CD4-positive, alpha-beta T cell (primary cell): Measurements from ENCODE around the gene NPPC. TPM values are rescaled to one million over a fixed set of nuclear protein-coding genes. Genes with fewer than 3 reads are reported as not detected.

Experiments
- ATAC-seq: fragments of 200-7000 bp; cut with Tn5 transposase; one replicate; pipeline ENCODE4 v1.10.0; 2022; ENCODE audit warnings: mild to moderate bottlenecking; ENCODE audit not compliant: poor library complexity
- CTCF ChIA-PET: fragments of 350-600 bp; sonication (Branson Sonifier 250); formaldehyde crosslinking; loops from one replicate; lab custom pipeline; 2021; ENCODE audit warnings: antibody characterized with exemption, inconsistent platforms; lab: Charles Lee
- POLR2A ChIA-PET: fragments of 350-600 bp; sonication (Branson Sonifier 250); formaldehyde crosslinking; loops from one replicate; lab custom pipeline; 2021; ENCODE audit warnings: antibody characterized with exemption, inconsistent platforms; lab: Charles Lee
- DNase-seq, 14 experiments: peaks; one replicate each; pipeline ENCODE4 v3.0.0-alpha.2; 2013 to 2020; ENCODE audit warnings: mixed read lengths in 2 of 14
- H3K27ac ChIP-seq, 2 donors: one replicate each; pipeline versions ENCODE4 v1.5.1 to v1.7.0; 2013; ENCODE audit warnings: low read length in 2 of 2, low read depth in 1 of 2, mild to moderate bottlenecking in 1 of 2
- H3K27me3 ChIP-seq, 2 experiments: 1 replicate in 1 of 2; 2 replicates in 1 of 2; pipeline versions ENCODE4 v1.6.1 to v1.7.0; 2013; ENCODE audit warnings: low read length in 2 of 2, control low read depth in 1 of 2, mild to moderate bottlenecking in 1 of 2, moderate library complexity in 1 of 2; ENCODE audit not compliant: insufficient read depth in 2 of 2, control insufficient read depth in 1 of 2
- H3K36me3 ChIP-seq: one replicate; pipeline ENCODE4 v1.6.1; 2013; ENCODE audit warnings: low read length, control low read depth; ENCODE audit not compliant: insufficient read depth
- H3K4me1 ChIP-seq: one replicate; pipeline ENCODE4 v1.6.1; 2013; ENCODE audit warnings: low read length, control low read depth; ENCODE audit not compliant: insufficient read depth
- H3K4me3 ChIP-seq: one replicate; pipeline ENCODE4 v1.5.1; 2013; ENCODE audit warnings: mild to moderate bottlenecking, low read length, moderate library complexity
- H3K9me3 ChIP-seq, 2 experiments: 1 replicate in 1 of 2; 2 replicates in 1 of 2; pipeline versions ENCODE4 v1.6.1 to v1.7.0; 2013; ENCODE audit warnings: low read length in 2 of 2, mild to moderate bottlenecking in 2 of 2, control low read depth in 1 of 2, moderate library complexity in 1 of 2; ENCODE audit not compliant: control insufficient read depth in 1 of 2, insufficient read depth in 1 of 2
- H3K27ac Mint-ChIP-seq: one replicate; pipeline ENCODE4 v1.8.0; 2020; ENCODE audit warnings: mixed read lengths
- H3K27me3 Mint-ChIP-seq: one replicate; pipeline ENCODE4 v1.8.0; 2021; ENCODE audit warnings: mixed read lengths
- H3K36me3 Mint-ChIP-seq: one replicate; pipeline ENCODE4 v1.8.0; 2021; ENCODE audit warnings: low read depth, mixed read lengths
- H3K4me1 Mint-ChIP-seq: one replicate; pipeline ENCODE4 v1.8.0; 2021; ENCODE audit warnings: low read depth, mixed read lengths
- H3K4me3 Mint-ChIP-seq: one replicate; pipeline ENCODE4 v1.8.0; 2020; ENCODE audit warnings: mild to moderate bottlenecking, mixed read lengths
- H3K9me3 Mint-ChIP-seq: one replicate; pipeline ENCODE4 v1.8.0; 2020; ENCODE audit warnings: mixed read lengths
- intact Hi-C, 2 experiments: fragments of 100-400 bp; cut with DNase I in 1 of 2; cut with micrococcal nuclease in 1 of 2; formaldehyde crosslinking; loops; one replicate each; pipeline versions ENCODE4 v1.15.1 to v1.9.0; 2023 to 2025; cut with DNase I, micrococcal nuclease
- total RNA-seq, 174 experiments: library from RNA in 2 of 174; stranded (reverse) in 2 of 174; gene quantifications; one replicate each; pipeline ENCODE4 v1.2.3 and lab custom pipeline; 2021 to 2026
- TF ChIP-seq, protein P1 (sequence below): fragments of 200-600 bp; IDR thresholded peaks from one replicate; pipeline ENCODE4 v1.8.0; 2022; ENCODE audit warnings: antibody characterized with exemption, mild to moderate bottlenecking

The NPPC gene
- total RNA-seq, 2 experiments from 2014 or later = 0.34 TPM; not detected in 1

DNA sequence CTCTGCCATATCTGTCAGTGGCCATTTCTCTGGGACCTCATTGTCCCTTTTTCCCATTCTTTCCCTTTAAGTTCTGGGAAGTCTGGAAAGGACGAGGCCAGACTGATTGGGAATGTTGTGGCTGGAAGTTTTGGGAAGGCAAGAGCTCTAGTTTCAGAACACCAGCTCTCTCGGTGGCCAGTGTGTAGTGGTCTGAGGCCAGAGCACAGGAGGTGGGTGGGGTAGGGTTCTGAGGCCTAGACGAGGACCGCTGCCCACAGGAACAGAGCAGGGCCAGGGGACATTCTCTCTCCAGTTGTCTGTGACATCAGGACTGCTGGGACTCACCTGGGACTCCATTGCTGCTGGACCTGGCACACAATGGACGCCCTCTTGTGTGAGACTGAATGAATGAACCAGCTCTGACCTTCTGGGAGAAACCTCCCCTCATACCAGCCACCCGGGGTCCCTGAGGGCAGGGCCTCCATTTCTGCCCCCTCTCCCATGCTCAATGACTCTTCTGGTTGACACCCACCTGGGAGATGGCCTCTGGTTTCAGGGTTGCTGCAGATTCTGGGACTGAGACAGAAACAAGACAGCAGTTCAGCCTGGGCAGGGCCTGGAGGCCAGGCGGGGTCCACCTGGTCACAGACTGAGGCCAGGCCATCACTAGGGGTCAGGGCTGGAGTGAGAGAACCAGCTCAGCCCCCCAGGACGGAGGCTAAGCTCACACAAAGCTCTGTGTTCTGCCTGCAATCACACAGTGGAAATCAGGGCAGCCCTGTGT lies 8.4 kb upstream of the NPPC start:
- Mint-ChIP-seq H3K27me3 (no peaks in the 10 kb centered on the region), H3K4me3 (no peak overlapping the region), H3K36me3 (no peaks in the 10 kb centered on the region), H3K9me3 (no peaks in the 10 kb centered on the region), H3K4me1 (no peaks in the 10 kb centered on the region), H3K27ac (no peak overlapping the region)
- no peaks in the 10 kb centered on the region for H3K4me1 ChIP-seq
- CTCF ChIA-PET = no interaction called here
- DNase-seq (no peak), ATAC-seq (no peak)
- H3K36me3 ChIP-seq = no peaks in the 10 kb centered on the region
- POLR2A ChIA-PET = no interaction called here
- no peak overlapping the region for H3K4me3 ChIP-seq
- no peaks in the 10 kb centered on the region for H3K27me3 ChIP-seq
- no peak overlapping the region for H3K27ac ChIP-seq
- TF ChIP-seq, protein P1, sequence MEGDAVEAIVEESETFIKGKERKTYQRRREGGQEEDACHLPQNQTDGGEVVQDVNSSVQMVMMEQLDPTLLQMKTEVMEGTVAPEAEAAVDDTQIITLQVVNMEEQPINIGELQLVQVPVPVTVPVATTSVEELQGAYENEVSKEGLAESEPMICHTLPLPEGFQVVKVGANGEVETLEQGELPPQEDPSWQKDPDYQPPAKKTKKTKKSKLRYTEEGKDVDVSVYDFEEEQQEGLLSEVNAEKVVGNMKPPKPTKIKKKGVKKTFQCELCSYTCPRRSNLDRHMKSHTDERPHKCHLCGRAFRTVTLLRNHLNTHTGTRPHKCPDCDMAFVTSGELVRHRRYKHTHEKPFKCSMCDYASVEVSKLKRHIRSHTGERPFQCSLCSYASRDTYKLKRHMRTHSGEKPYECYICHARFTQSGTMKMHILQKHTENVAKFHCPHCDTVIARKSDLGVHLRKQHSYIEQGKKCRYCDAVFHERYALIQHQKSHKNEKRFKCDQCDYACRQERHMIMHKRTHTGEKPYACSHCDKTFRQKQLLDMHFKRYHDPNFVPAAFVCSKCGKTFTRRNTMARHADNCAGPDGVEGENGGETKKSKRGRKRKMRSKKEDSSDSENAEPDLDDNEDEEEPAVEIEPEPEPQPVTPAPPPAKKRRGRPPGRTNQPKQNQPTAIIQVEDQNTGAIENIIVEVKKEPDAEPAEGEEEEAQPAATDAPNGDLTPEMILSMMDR = no peak
- intact Hi-C loops = no loop called here
- H3K9me3 ChIP-seq = no peaks in the 10 kb centered on the region

DNA sequence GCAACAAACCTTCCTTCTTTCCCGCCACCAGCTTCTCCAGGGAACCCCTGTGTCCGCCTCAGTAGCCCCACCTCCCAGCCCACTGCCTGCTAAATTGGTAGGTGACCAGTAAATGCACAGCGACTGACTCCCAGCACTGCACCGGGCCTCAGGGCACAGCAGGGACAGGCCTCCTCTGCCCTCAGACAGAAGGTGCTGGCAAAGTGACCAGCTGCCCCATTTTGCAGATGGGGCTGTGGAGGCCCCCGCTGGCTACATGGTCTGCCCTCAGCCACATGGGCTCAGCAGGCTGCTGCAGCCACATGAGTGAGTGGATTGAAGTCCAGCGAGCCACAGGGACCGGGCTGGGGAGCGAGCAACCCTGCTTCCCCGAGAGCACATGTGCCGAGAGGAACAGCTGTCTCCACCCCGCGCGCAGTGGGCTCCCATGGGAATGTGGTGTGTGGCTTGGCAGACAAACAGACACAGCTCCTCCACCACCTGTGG lies 7.8 kb upstream of the NPPC start:
- Mint-ChIP-seq H3K4me3 (no peak overlapping the region), H3K4me1 (no peaks in the 10 kb centered on the region), H3K27ac (no peak overlapping the region), H3K36me3 (no peaks in the 10 kb centered on the region), H3K9me3 (no peaks in the 10 kb centered on the region), H3K27me3 (peaks cover 5% of the 10 kb centered on the region)
- Histone ChIP-seq H3K4me1 (no peaks in the 10 kb centered on the region), H3K27ac (no peak overlapping the region), H3K27me3 (peaks cover 0 to 5% of the 10 kb centered on the region in 2 experiments), H3K36me3 (no peaks in the 10 kb centered on the region), H3K9me3 (no peaks in the 10 kb centered on the region), H3K4me3 (no peak overlapping the region)
- POLR2A ChIA-PET = no interaction called here
- TF ChIP-seq, protein P1 = no peak
- CTCF ChIA-PET = no interaction called here
- ATAC-seq = no peak
- DNase-seq = no peak
- intact Hi-C loops = no loop called here

DNA sequence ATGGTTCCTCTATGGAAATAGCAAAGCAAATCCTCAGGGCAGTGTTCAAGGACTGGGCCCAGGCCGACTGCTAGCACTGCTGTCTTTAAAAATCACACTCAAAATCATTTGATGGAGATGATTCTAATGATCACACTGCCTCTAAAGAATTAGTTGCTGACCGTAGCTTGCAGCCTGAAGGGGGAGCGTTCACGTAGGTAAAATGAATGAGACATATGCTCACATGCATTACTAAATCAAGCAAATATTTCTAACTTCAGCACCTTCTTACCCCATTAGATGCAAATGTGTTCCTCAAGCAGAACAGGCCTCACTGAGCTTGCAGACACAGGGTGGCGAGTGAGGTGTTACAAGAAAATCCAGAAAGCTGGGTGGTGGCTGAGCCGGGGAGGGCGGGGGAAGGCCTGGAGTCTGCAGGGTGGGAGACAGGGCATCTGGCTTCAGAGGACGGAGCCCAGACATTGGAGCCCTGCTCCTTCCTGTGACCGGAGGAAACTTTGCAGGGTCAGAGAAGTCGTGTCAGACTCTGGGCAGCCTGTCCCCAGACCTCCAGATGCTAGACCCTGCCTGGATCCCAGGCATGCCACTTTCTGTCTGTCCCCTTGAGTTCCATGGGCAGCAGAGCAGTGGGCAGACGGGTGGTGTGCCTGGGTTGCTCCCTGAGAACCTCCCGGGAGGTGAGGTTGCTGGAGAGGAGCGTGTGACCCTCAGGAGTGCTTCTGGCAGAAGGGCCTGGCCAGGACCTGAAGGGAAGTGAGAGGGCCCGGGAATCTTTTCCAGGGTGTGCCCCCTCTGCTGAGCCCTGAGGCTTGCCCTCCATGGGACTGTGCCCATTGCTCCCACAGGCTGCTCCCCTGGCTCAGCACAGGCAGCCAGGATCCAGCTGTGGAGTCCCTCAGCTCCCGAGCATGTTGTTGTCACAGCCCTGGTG lies 7.1 kb upstream of the NPPC start:
- H3K27ac Mint-ChIP-seq = no peak overlapping the region
- Histone ChIP-seq H3K9me3 (no peaks in the 10 kb centered on the region), H3K4me3 (no peak overlapping the region), H3K36me3 (no peaks in the 10 kb centered on the region), H3K4me1 (no peaks in the 10 kb centered on the region), H3K27me3 (peaks cover 0 to 12% of the 10 kb centered on the region in 2 experiments), H3K27ac (no peak overlapping the region)
- POLR2A ChIA-PET = no interaction called here
- intact Hi-C loops = no loop called here
- CTCF ChIA-PET = no interaction called here
- no peak overlapping the region for H3K4me3 Mint-ChIP-seq
- H3K4me1 Mint-ChIP-seq = no peaks in the 10 kb centered on the region
- no peak for DNase-seq
- no peak for ATAC-seq
- H3K27me3 Mint-ChIP-seq = peaks cover 11% of the 10 kb centered on the region
- H3K9me3 Mint-ChIP-seq = no peaks in the 10 kb centered on the region
- TF ChIP-seq, protein P1 = no peak
- H3K36me3 Mint-ChIP-seq = no peaks in the 10 kb centered on the region
